Measurements from ENCODE around the gene GID4.

- TF ChIP-seq POLR2A (IDR thresholded peaks at IDR 0.05; ENCODE audit: low read depth, low read length) (no peak), POLR2AphosphoS5 (IDR thresholded peaks at IDR 0.05; ENCODE audit: low read depth, low read length) (no peak), TAF1 (IDR thresholded peaks at IDR 0.05; ENCODE audit: borderline replicate concordance, low read depth, low read length) (no peak)
These were observed 23.6 kb upstream of the GID4 start for GRCh38 chr17:18015593-18015992.
